K562 treated with DMSO at 1 percent for 4 hours (cell line): ENCODE data around the gene CEACAM21. TPM values are rescaled to one million over a fixed set of nuclear protein-coding genes. Genes with fewer than 3 reads are reported as not detected.

Source experiments
- total RNA-seq: library from RNA; unstranded; fragments of 300-600 nt; gene quantifications from 2 replicates; pipeline ENCODE4 v1.2.3, GENCODE V29; 2022; ENCODE audit not compliant: insufficient read depth

The CEACAM21 gene
- total RNA-seq = 0.75 and 4.0 TPM in 2 replicates

DNA sequence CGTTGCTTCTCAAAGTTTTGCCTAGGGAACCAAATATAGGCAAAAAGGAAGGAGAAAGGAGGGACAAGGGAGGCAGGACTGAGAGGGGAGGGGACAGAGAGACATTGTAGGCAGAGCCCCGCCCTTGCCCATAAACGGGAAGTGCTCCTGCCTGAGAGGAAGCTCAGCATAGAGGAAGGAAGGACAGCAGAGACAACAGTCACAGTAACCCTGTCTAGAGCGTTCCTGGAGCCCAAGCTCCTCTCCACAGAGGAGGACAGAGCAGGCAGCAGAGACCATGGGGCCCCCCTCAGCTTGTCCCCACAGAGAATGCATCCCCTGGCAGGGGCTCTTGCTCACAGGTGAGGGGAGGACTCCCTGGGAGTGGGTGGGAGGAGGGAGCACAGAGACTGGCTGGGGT is at the start of gene CEACAM21:
Gene CEACAM21 (plus strand): TSS at position 169 of the 400 bp plus-strand sequence. CDS start 109 bp downstream, at position 278.

DNA sequence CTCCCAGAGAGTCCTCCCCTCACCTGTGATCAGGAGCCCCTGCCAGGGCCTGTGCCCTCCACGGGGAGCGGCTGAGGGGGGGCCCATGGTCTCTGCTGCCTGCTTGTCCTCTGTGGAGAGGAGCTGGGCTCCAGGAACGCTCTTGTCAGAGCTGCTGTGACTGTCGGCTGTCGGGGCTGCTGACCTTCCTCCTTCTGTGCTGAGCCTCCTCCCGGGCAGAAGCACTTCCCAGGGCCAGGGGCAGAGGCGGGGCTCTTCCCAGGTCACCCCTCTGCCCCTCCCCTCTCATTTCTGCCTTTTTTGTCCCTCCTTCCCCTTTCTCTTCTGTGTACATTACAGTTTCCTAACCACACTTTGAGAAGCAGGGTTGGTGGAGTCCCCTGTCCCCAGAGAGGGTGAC is 50.9 kb downstream of the CEACAM21 start, which contains the start of gene CEACAM4:
Gene CEACAM4 (minus strand): TSS at position 198 of the 400 bp plus-strand sequence. CDS start 111 bp downstream, at position 87.

Other genes with a start within 250 kb of the CEACAM21 start
- 134 and 173 TPM in 2 replicates for gene TGFB1, start 222.2 kb upstream of the CEACAM21 start, total RNA-seq
- gene B9D2, start 212.0 kb upstream of the CEACAM21 start, total RNA-seq = 6.7 and 9.9 TPM in 2 replicates
- 4.9 and 5.2 TPM in 2 replicates for gene TMEM91, start 199.6 kb upstream of the CEACAM21 start, total RNA-seq
- 49.5 and 57.6 TPM in 2 replicates for gene EXOSC5, start 178.8 kb upstream of the CEACAM21 start, total RNA-seq
- gene BCKDHA, start 178.3 kb upstream of the CEACAM21 start, total RNA-seq = 53.1 and 72.1 TPM in 2 replicates
- gene B3GNT8, start 148.8 kb upstream of the CEACAM21 start, total RNA-seq = 0.95 and 1.4 TPM in 2 replicates
- gene DMAC2, start 136.3 kb upstream of the CEACAM21 start, total RNA-seq = 70.4 and 74.3 TPM in 2 replicates
- not detected in 2 replicates for gene ERICH4, start 133.0 kb upstream of the CEACAM21 start, total RNA-seq
- gene CEACAM4, start 50.9 kb downstream of the CEACAM21 start, total RNA-seq = not detected in 2 replicates
- gene CEACAM7, start 112.1 kb downstream of the CEACAM21 start, total RNA-seq = not detected in 2 replicates
- gene CEACAM5, start 132.5 kb downstream of the CEACAM21 start, total RNA-seq = not detected in 2 replicates
- not detected in 2 replicates for gene CEACAM6, start 179.4 kb downstream of the CEACAM21 start, total RNA-seq
- gene CEACAM3, start 220.4 kb downstream of the CEACAM21 start, total RNA-seq = not detected in 2 replicates